GM18498 (cell line): ENCODE data around the gene FHL2.
A peak's percentile ranks its signal among the peaks of the same experiment; 100 is the strongest.

ENCODE experiments used
- ATAC-seq: cut with Tn5 transposase; IDR thresholded peaks from one replicate; pipeline ENCODE4 v1.9.1; 2021; ENCODE audit warnings: mild to moderate bottlenecking, moderate library complexity; ENCODE audit not compliant: unreplicated experiment

Gene FHL2

DNA sequence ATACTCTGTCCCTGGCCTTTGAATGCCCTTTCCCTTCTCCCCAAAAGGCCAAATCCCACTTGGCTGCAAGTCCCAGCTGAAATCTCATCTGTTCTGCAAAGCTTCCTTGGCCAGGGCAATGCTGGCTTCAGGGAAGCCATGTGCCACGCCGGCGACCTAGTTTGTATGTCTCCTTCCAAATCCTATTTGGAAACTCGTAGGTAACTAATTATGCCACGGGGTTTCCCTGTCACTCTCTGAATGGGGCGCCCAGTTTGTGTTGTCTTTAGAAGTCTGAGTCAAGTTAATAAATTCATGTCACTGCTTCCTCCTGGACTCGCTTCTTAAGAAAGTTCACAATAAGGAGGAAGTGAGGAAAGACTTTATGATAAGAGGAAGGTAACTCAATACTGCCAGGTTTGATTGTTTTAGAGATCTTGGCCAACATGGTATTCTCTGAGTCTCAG, 19.1 kb downstream of the FHL2 start:
- no peak for ATAC-seq

DNA sequence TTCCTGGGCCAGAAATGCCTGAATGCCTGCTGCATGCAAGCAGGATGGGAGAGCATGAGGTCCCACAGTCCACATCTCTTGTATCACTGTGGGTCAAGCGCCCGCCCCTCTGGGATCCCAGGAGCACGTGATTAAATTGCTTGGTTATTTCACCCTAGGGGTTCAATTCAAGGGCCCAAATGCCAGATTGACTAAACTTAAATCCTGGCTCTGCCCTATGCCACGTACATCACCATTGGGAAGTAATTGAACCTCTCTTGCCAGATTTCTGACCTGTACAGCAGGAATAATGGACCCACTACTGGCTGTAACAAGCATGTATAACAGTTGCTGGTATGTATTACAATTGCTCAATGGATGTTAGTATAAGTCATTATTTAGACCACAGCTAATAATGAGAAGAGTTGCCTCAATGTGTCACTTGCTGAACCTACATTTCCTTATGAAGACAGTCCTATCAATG, 19.9 kb downstream of the FHL2 start:
- no peak for ATAC-seq

DNA sequence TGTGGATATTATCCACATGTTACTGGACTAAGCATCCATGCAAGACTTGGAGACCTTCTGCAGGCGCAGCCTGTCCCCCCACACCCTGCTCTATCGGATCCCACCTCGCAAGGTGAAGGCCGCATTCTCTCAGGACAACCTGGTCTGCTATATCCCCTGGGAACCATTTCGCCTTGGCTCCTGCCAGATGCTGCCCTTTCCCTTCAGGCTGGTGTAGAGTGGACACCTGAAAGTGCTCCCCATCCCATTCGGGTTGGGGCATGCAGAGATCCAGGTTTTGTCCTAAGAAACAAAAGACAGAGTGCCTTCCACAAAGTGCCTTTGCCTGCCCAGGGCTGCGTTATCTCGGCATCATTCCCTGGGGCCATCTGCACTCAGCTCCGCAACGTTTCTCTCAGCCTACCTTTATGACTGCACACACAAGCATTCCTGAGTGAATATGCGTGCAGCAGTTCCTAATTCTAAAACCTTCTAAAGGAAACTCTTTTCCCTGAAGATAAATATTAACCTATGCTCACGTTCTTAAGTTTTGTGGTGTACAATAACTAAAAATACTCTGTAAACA, 20.5 kb downstream of the FHL2 start:
- no peak for ATAC-seq

DNA sequence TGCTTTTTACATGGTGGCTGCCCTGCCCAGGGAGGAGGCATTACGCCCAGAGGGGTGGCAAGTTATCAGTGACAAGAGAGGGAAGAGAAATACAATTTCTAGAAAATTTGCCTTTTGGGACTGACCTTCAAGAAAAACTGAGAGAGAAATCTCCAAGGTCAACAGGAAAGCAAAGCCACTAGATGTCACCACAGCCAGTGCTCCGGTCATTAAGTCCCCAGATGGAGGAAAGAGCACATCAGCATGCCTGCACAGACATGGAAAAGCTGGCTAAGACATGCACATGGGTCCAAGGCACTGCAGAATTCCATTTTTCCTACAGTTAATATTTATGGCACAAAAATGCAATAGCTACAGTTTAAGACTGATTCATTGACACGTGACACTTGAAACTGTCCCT, 21.0 kb downstream of the FHL2 start:
- no peak for ATAC-seq

DNA sequence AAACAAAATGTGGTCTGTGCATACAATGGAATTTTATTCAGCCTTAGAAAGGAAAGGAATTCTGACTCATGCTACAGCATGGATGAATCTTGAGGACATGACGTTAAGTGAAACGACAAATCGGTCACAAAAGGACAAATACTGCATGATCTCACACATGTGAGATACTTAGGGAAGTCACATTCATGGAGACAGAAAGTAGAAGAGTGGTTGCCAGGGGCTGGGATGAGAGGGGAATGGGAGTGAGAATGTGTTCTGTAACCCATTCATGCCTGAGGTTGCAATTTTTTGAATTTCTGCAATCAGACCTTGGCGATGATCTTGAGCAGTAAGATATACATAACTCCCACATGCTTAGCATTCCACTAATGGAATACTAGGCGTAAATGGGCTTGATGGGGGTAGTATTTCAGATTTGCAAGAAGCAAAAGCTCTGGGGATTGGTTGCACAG, 22.0 kb downstream of the FHL2 start:
- no peak for ATAC-seq

DNA sequence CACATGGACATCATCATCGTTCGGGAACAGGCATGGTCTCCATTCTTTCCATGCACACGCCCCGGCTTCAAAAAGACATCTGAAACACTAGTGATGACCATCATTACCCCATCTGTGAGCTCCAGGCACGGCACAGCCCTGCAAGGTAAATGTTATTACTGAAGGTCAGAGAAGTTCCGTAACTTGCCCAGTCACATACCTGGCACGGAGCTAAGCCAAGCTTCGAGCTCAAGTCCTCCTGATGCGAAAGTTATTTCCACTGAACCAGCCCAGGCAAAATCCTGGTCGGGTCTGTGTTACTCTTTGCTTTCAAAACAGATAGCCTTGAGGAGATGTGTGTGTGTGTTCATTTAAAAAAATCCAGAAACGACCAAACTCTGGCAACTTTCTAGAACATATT, 22.8 kb downstream of the FHL2 start:
- ATAC-seq, result no peak

DNA sequence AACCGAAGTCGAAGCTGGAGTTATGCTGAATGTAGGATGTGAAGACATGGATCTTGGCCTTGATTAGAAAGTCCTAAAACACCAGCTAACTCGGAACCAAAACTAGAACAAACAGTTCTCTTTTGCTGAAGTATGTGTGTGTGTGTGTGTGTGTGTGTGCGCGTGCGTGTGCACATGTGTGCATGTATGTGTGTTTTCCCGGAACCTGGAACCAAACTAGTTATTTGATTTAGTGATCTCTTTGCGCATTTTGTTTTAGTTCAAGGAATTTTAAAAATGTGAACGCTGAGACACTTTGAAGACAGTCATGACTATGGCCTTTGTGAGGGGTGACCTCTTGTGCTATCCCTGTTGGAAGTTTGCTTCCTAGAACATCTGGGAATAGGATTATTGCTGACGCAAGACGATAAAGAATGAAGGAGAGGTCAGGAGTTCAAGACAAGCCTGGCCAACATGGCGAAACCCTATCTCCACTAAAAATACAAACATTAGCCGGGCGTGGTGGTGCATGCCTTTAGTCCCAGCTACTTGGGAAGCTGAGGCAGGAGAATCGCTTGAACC, 23.8 kb downstream of the FHL2 start:
- ATAC-seq, result no peak

DNA sequence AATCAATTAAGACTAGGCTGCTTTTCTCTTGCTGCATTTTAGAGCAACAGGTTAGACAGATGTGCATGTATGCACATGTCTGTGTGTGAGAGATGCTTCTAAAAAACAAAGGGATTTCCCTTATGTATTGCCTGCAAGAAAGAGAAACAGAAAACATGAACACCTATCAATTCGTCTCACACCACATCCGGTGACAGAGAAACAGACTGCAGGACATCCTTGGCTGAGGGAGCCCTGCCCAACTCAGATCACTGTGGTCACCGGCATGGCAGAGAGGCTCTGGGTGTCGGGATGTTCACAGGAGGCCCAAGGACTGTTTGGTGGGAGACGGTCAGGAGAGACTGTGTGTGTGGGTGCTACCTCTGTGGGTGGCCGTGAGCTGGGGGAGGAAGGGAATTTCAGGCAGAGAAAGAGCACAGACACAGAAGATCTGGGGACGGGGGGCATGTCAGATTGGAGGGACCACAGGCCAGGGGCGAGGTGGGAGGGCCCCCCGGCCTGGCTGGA, 24.9 kb downstream of the FHL2 start:
- ATAC-seq, result peak; percentile 93

DNA sequence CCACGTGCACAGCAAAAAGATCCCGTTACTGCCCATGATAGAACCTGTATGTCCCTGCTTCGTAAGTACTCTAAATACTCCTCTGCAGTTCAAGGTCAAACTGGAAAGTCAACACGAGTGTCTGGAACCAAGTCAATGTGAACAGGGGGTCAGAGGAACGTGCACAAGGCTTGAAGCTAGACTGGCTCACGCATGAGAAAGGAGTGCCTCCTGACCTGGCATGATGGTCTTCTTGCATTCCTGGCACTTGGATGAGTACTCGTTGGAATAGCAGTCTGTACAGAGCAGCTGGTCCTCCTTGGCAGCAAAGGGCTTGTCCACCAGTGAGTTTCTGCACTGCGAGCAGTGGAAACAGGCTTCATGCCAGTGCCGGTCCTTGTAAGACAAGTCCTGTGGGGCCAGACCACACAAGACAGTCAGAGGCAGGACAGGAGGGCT, 25.5 kb downstream of the FHL2 start:
- ATAC-seq, result peak; percentile 21

DNA sequence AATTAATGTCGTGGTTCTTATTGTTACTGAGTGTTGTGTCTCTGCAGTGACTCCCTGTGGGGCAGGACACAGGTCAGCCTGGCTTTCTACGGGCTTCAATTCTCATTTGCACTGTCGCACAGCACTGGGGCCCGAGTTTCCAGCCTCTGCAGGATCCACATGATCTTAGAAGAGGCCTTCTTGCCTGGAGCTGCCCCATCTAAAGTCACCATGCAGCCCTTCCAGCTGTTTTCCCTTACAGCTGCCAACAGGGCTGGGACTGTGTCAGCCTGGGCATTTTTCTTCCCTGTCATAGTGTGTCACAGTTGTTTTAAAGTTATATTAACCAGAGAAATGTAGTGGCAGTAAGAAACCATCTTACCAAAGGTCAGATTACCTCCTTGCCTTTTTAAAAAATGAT, 27.0 kb downstream of the FHL2 start:
- no peak for ATAC-seq

DNA sequence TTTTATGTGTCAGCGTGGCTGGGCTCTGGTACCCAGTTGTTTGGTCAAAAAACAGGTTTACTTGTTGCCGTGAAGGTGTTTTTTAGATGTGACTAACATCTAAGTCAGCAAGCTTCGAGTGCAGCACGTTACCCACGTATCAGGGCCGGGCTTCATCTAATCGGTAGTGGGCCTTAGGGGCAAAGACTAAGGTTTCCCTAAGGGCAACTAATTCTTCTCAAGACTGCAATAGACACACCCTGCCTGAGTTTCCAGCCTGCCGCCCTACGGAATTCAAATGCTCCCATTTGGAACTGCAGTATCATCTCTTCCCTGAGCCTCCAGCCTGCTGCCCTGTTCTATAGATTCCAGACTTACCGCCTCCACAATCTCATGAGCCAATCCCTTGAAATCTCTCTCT, 27.7 kb downstream of the FHL2 start:
- no peak for ATAC-seq

DNA sequence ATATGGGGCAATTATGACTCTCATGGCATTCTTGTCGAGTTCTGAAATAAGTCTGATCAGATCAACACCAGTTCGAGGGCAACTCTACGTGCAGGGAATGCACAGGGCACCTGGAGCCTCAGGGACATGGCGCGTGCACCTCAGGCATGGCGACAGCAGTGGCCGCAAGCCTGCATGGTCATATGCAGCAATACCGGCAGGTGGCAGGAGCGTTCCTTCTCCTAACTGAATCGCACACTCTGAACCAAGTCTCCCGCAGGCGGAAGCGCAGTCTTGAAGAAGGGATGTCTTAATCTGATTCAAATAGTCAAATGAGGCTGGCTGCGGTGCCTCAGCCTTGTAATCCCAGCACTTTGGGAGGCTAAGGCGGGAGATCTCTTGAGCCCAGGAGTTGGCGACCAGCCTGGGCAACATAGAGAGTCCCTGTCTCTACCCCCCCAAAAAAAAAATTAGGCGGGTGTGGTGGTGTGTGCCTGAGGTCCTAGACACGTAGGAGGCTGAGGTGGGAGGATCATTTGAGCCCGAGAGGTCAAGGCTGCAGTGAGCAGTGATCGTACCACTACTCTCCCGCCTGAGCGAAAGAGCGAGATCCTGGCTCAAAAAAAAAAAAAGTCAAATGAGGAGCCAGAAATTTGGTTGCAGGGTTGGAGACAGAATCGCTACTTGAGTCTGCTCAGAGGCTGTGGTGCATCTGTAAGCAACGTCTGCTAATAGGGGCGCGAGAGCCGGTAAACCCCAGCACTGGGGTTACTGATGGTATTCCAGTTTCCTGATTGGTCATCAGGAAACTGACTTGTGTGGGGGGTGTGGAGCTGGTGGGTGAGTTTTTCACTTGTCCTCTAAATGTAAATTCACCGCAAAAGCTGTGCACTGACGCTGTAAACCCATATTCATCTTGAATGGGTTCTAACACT, 28.8 kb downstream of the FHL2 start:
- peak; percentile 83 for ATAC-seq

DNA sequence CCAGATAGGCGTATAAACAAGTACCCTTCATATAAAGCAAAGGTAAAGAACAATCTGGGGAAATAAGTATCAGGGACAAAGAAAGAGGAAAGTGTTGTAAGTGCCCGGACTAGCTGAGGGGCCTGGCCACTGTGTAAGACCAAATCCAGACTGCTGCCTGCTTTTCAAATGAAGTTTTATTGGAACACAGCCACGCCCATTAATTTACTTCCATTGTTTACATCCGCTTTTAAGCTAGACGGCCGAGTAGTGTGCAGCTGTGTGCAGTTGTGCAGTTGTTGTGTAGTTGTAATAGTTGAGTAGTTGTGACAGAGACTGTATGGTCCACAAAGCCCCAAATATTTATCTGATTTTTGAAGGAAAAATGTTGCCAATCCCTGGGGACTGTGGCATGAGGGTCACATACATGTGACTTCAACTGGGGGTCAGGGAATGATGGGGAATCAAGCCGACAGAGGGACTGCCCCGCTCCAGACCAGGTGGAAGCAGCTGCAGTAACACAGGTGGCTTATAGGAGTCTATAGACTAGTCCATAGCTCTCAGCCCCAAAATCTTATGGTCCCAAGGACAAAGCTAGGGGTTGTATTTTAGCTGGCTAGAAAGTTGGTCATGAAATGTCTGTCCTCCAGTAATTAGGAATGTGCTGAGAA, 30.0 kb downstream of the FHL2 start:
- no peak for ATAC-seq

DNA sequence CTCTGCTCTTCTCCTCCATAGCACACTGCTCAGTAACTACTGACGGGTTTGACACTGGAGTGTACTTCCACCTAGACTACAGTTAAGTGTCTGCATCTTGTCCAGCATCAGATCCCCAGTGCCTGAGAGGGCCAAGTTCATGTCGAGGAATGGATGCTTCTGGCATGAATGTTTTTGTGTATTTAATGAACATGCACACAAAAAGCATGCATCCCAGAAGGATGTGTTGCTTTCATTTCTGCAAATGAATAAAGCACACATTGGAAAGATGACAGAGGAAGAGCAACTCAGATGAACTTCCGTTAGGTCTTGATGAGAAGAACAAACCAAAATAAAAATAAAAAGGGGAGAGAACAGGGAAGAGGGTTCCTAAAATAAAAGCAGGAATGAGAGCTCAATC, 33.6 kb downstream of the FHL2 start:
- no peak for ATAC-seq

DNA sequence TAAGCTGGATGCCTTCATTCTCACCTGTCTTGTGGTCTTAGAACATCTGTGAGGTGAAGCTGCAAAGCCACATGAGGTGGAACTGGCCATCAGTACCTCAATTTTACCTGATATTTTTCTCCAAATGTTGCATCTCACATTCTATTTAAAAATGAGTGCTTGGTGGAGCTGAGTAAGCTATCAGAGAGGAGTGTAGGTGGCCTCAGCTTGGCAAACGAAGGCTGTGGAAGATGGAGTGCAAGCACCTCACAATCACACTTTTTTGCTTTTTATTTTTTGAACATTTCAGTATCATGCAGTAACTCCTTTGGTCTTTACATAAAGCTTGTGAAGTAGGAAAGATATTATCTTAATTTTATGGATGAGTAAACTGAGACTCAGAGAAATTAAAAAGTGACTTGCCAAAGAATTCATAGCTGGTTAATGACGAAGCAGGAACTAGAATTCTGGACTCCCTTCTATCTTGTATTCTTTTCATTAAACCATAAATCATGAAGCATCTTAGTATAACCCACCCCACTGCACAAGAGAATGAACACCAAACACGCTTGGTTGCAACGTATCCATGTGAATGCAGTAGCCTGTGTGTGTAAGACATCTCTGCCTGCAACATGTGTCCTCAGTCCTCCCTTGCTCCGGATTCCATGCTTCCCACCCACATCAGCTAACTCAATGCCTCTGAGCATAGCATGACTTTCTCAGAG, 34.3 kb downstream of the FHL2 start:
- no peak for ATAC-seq

DNA sequence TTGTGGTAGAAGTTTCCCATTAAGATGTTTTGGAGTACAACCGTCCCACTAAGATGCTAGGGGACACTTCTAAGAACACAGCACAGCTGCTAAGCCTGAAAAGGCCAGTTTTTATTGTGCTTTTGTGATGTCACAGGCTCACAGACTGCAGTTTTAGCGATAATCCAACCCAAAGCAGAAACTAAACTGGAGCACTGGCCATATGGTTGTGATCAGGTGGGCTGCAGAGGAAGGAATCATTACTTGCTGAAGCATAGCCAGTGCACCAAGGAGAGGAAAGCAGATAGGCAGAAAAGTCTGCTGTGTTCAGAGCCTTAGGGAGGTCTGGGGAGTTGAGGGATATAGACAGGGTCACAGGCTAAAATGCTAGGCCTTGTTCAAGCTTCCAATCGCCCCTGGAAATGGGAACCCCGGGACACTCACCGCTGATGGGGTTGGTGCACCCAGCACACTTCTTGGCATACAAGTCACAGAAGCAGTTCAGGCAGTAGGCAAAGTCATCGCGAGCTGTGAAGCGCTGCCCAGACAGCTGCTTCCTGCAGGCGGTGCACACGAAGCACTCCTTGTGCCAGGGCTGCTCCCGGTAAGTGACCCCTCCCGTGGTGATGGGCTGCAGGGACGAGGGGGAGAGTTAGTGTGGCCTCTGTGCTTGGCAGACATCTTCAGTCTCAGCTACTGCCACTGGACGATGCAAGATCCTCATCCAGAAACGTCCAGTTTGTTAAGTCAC, 35.8 kb downstream of the FHL2 start:
- no peak for ATAC-seq

DNA sequence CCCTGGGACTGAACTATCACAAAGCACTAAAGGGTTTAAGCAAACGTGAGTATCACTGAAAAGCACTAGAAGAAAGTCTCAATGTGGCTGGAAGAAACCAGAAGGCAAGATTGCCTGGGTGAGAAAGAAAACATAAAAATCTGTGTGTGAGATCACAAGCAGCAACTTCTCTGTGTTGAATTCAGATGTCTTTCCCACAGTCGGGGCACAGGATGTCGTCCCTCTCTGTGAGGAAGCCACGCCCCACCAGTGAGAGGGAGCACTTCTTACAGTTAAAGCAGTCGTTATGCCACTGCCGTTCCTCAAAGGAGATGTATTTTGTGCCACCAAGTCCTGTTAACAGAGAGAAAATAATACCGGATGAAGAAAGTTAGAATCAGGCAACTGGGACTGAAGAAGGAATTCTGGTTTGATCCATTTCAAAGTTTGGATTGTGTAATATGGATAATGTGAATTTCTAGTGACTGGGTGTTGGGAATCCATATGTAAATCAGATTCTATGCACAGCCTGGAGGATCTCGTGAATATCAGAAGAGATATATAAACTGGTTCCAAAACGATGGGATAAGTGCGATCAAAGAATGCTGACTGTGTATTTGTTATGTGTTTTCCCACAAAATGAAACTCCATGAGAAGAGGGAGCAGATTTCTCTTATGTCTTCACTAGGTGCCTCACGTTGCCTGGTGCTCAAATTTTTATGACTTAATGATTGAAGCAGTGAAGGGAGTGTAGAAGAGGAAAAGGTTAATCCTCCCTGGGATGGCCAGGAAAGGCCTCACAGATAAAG, 37.6 kb downstream of the FHL2 start:
- ATAC-seq, result no peak

DNA sequence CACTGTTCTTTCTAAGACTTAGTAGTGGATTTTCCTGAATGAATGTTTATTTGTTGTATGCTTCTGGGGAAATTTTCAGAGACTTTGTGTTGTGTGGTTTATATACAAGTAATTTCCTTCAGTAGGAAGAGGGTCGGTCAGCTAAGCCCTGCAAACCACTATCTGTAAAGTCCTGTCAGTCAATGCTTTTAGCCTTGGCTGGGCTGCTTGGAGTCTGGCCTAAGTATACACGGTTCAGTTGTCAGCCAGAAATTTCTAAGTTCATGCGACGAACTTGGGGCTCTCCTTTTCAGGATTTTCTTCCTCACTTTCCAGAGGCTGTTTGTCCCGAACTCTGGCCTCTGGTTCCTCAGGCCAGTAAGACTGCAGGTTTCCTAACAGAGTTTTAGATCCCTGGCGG, 40.3 kb downstream of the FHL2 start:
- no peak for ATAC-seq

DNA sequence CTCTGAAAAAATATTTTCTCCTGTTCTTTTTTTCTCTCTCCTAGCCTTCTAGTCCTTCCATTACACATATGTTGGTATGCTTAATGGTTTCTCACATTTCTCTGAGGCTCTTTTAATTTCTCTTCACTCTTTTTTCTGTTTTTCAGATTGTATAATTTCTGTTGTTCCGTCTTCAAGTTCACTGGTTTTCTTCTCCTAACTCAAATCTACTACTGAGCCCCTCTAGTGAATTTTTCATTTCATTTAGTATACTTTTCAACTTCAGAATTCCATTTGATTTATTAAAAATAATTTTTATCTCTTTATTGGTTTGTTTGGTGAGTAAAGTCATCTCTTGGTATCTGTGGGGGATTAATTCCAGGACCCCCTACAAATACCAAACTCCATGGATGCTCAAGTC, 41.7 kb downstream of the FHL2 start:
- ATAC-seq, result no peak
